GM10266 (cell line): Measurements from ENCODE around the gene PEDS1.

ENCODE experiments used
- DNase-seq: peaks from one replicate; pipeline ENCODE4 v3.0.0; 2012; ENCODE audit errors: extremely low spot score
- TF ChIP-seq, protein P1 (sequence below): IDR thresholded peaks from 2 replicates; pipeline ENCODE4 v1.5.1; 2012; ENCODE audit warnings: mild to moderate bottlenecking, low read depth; ENCODE audit not compliant: control insufficient read depth, insufficient read depth; ENCODE audit errors: missing control alignments

Gene PEDS1

GRCh38 chr20:50133474-50134217 is 19.9 kb downstream of the PEDS1 start:
- DNase-seq: no peak
- TF ChIP-seq, protein P1, sequence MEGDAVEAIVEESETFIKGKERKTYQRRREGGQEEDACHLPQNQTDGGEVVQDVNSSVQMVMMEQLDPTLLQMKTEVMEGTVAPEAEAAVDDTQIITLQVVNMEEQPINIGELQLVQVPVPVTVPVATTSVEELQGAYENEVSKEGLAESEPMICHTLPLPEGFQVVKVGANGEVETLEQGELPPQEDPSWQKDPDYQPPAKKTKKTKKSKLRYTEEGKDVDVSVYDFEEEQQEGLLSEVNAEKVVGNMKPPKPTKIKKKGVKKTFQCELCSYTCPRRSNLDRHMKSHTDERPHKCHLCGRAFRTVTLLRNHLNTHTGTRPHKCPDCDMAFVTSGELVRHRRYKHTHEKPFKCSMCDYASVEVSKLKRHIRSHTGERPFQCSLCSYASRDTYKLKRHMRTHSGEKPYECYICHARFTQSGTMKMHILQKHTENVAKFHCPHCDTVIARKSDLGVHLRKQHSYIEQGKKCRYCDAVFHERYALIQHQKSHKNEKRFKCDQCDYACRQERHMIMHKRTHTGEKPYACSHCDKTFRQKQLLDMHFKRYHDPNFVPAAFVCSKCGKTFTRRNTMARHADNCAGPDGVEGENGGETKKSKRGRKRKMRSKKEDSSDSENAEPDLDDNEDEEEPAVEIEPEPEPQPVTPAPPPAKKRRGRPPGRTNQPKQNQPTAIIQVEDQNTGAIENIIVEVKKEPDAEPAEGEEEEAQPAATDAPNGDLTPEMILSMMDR: no peak

- TF ChIP-seq, protein P1: no peak
- DNase-seq: no peak
These were observed 20.5 kb downstream of the PEDS1 start for GRCh38 chr20:50133041-50133440.

- TF ChIP-seq, protein P1: no peak
- DNase-seq: no peak
These were observed 22.5 kb downstream of the PEDS1 start for GRCh38 chr20:50130995-50131394.

- TF ChIP-seq, protein P1: no peak
- DNase-seq: no peak
These were observed 23.2 kb downstream of the PEDS1 start for GRCh38 chr20:50130356-50130723.

- TF ChIP-seq, protein P1: no peak
- no peak for DNase-seq
These were observed 23.7 kb downstream of the PEDS1 start for GRCh38 chr20:50129662-50130355.

DNA sequence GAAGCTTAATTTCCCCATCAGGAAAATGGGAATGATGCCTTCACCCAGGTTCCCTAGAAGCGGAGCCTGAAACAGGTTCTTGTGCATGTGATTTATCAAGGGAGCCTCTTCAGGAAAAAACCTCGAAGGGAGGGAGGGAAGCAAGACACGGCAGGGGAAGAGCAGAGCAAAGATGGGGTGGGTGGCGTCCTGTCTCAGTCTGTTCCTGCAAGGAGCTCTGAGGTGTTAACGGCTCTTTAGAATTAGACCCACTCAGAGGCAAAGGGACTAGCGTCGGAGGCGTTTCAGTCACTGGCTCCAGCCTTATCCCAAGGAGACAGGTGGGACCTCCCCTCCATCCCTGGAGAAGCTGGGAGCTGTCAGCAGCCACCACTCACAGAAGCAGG is 25.0 kb downstream of the PEDS1 start:
- DNase-seq: no peak
- TF ChIP-seq, protein P1: no peak
